Astrocyte (in vitro differentiated cells and primary cell): ENCODE results near the gene AHCY. TPM values are rescaled to one million over a fixed set of nuclear protein-coding genes. Genes with fewer than 3 reads are reported as not detected.
A peak's percentile ranks its signal among the peaks of the same experiment; 100 is the strongest.
"Not testable (repeated sequence)": the region's sequence is repeated elsewhere in the genome, so short reads cannot be mapped to it uniquely, and the experiment has no call there.

ENCODE experiments used
- DNase-seq: peaks from one replicate; pipeline ENCODE4 v3.0.0-alpha.2; 2010; ENCODE audit warnings: low read depth
- FAIRE-seq: peaks from 2 replicates; lab custom pipeline; 2011; peaks lifted over from hg19 to GRCh38; lab: Jason Lieb, UNC
- H2AFZ ChIP-seq: 2 replicates; pipeline ENCODE4 v1.6.0; 2012; ENCODE audit warnings: low read depth, low read length, inconsistent platforms
- H3K27ac ChIP-seq: 2 replicates; pipeline ENCODE4 v1.5.1; 2011; ENCODE audit warnings: low read depth, low read length, inconsistent platforms
- H3K27me3 ChIP-seq: 2 replicates; pipeline ENCODE4 v1.6.0; 2011; ENCODE audit warnings: low read length, inconsistent platforms; ENCODE audit not compliant: insufficient read depth
- H3K36me3 ChIP-seq: 2 replicates; pipeline ENCODE4 v1.5.1; 2011; ENCODE audit warnings: low read length, inconsistent platforms; ENCODE audit not compliant: insufficient read depth
- H3K4me1 ChIP-seq: 2 replicates; pipeline ENCODE4 v1.5.1; 2011; ENCODE audit warnings: low read length, inconsistent platforms; ENCODE audit not compliant: insufficient read depth
- H3K4me2 ChIP-seq: 2 replicates; pipeline ENCODE4 v1.6.0; 2012; ENCODE audit warnings: low read length, inconsistent platforms
- H3K4me3 ChIP-seq: 2 replicates; pipeline ENCODE4 v1.5.1; 2011; ENCODE audit warnings: low read depth, mild to moderate bottlenecking, low read length, inconsistent platforms; ENCODE audit not compliant: insufficient read depth
- H3K79me2 ChIP-seq: 2 replicates; pipeline ENCODE4 v1.6.0; 2012; ENCODE audit warnings: mild to moderate bottlenecking, low read length, inconsistent platforms; ENCODE audit not compliant: insufficient read depth
- H3K9ac ChIP-seq: 2 replicates; pipeline ENCODE4 v1.6.0; 2012; ENCODE audit warnings: mild to moderate bottlenecking, low read length, inconsistent platforms
- H3K9me3 ChIP-seq: 2 replicates; pipeline ENCODE4 v1.5.1; 2012; ENCODE audit warnings: low read depth, mild to moderate bottlenecking, low read length, inconsistent platforms; ENCODE audit not compliant: insufficient read depth
- H4K20me1 ChIP-seq: 2 replicates; pipeline ENCODE4 v1.6.0; 2012; ENCODE audit warnings: low read length, inconsistent platforms; ENCODE audit not compliant: insufficient read depth
- H3K27ac Mint-ChIP-seq: one replicate; pipeline ENCODE4 v1.8.0; 2021; ENCODE audit warnings: mild to moderate bottlenecking, mixed read lengths; ENCODE audit not compliant: unreplicated experiment
- H3K27me3 Mint-ChIP-seq: one replicate; pipeline ENCODE4 v1.8.0; 2021; ENCODE audit warnings: low read depth, mixed read lengths; ENCODE audit not compliant: unreplicated experiment
- H3K36me3 Mint-ChIP-seq: one replicate; pipeline ENCODE4 v1.8.0; 2021; ENCODE audit warnings: low read depth, mixed read lengths; ENCODE audit not compliant: unreplicated experiment
- H3K4me1 Mint-ChIP-seq: one replicate; pipeline ENCODE4 v1.8.0; 2021; ENCODE audit warnings: low read depth, mixed read lengths; ENCODE audit not compliant: unreplicated experiment
- H3K4me3 Mint-ChIP-seq: one replicate; pipeline ENCODE4 v1.8.0; 2021; ENCODE audit warnings: mild to moderate bottlenecking, moderate library complexity, mixed read lengths; ENCODE audit not compliant: unreplicated experiment
- H3K9me3 Mint-ChIP-seq: one replicate; pipeline ENCODE4 v1.8.0; 2021; ENCODE audit warnings: mild to moderate bottlenecking, mixed read lengths; ENCODE audit not compliant: unreplicated experiment
- CTCF ChIP-seq: IDR thresholded peaks from 2 replicates; pipeline ENCODE4 v1.5.1; 2011; ENCODE audit warnings: low read depth, mild to moderate bottlenecking, inconsistent platforms, low read length, moderate library complexity; ENCODE audit not compliant: insufficient read depth
- EZH2 ChIP-seq: IDR thresholded peaks from 2 replicates; pipeline ENCODE4 v1.6.1; 2012; ENCODE audit warnings: mild to moderate bottlenecking, low read length, inconsistent platforms; ENCODE audit not compliant: insufficient read depth
- total RNA-seq: library from RNA; stranded (reverse); gene quantifications from 2 replicates; pipeline ENCODE4 v1.2.1, GENCODE V29; 2021

The AHCY gene
- total RNA-seq, 1 donor from 2014 or later = 203 TPM

- no peak overlapping the region for H3K4me2 ChIP-seq
- no peaks in the 10 kb centered on the region for H3K9me3 ChIP-seq
- H3K27me3 Mint-ChIP-seq = peaks cover 8% of the 10 kb centered on the region
- no peaks in the 10 kb centered on the region for H3K9me3 Mint-ChIP-seq
- FAIRE-seq (no peak), DNase-seq (no peak)
- TF ChIP-seq EZH2 = no peak
- TF ChIP-seq CTCF = no peak
- no peak overlapping the region for H3K9ac ChIP-seq
- H2AFZ ChIP-seq = no peak overlapping the region
- H3K27me3 ChIP-seq = peaks cover 7% of the 10 kb centered on the region
- H3K4me3 ChIP-seq = no peak overlapping the region
- H4K20me1 ChIP-seq = no peaks in the 10 kb centered on the region
- peak overlapping the region; percentile 35 for H3K4me3 Mint-ChIP-seq
- no peaks in the 10 kb centered on the region for H3K36me3 ChIP-seq
- H3K27ac Mint-ChIP-seq = no peak overlapping the region
- peaks cover 5% of the 10 kb centered on the region for H3K4me1 Mint-ChIP-seq
- no peak overlapping the region for H3K27ac ChIP-seq
- no peaks in the 10 kb centered on the region for H3K36me3 Mint-ChIP-seq
- H3K79me2 ChIP-seq = no peaks in the 10 kb centered on the region
- no peaks in the 10 kb centered on the region for H3K4me1 ChIP-seq
These were observed 57.0 kb downstream of the AHCY start for GRCh38 chr20:34246126-34246626.

- peaks cover 10% of the 10 kb centered on the region for H3K27me3 Mint-ChIP-seq
- no peak for DNase-seq
- peaks cover 4% of the 10 kb centered on the region for H3K4me1 Mint-ChIP-seq
- peaks cover 2% of the 10 kb centered on the region for H3K36me3 Mint-ChIP-seq
- Histone ChIP-seq H3K4me2 (no peak overlapping the region), H3K79me2 (no peaks in the 10 kb centered on the region), H2AFZ (no peak overlapping the region), H3K4me1 (no peaks in the 10 kb centered on the region), H3K9ac (no peak overlapping the region), H3K27ac (no peak overlapping the region), H3K9me3 (no peaks in the 10 kb centered on the region), H3K4me3 (no peak overlapping the region), H4K20me1 (no peaks in the 10 kb centered on the region), H3K27me3 (peaks cover 15% of the 10 kb centered on the region), H3K36me3 (no peaks in the 10 kb centered on the region)
- peaks cover 4% of the 10 kb centered on the region for H3K9me3 Mint-ChIP-seq
- H3K4me3 Mint-ChIP-seq = no peak overlapping the region
- no peak for FAIRE-seq
- TF ChIP-seq CTCF (no peak), EZH2 (no peak)
- H3K27ac Mint-ChIP-seq = no peak overlapping the region
These were observed 59.8 kb downstream of the AHCY start for GRCh38 chr20:34243377-34243776.

- no peak overlapping the region for H3K4me3 Mint-ChIP-seq
- H3K4me1 Mint-ChIP-seq = peaks cover 3% of the 10 kb centered on the region
These were observed 60.3 kb downstream of the AHCY start for GRCh38 chr20:34242879-34243278.

GRCh38 chr20:34242015-34242414 is 61.1 kb downstream of the AHCY start:
- H2AFZ ChIP-seq, H3K9me3 Mint-ChIP-seq, FAIRE-seq, H3K4me1 ChIP-seq, H3K4me3 Mint-ChIP-seq, DNase-seq, H3K4me3 ChIP-seq, H3K36me3 ChIP-seq, H4K20me1 ChIP-seq, H3K4me1 Mint-ChIP-seq, H3K27ac Mint-ChIP-seq, H3K79me2 ChIP-seq, H3K4me2 ChIP-seq, H3K9me3 ChIP-seq, H3K36me3 Mint-ChIP-seq, H3K9ac ChIP-seq, H3K27ac ChIP-seq: not testable (repeated sequence)
- H3K27me3 ChIP-seq = peaks cover 15% of the 10 kb centered on the region
- H3K27me3 Mint-ChIP-seq = peaks cover 12% of the 10 kb centered on the region

More at GRCh38 chr20:34242879-34243278, 60.3 kb downstream of the AHCY start:
- H3K27ac ChIP-seq = no peak overlapping the region
- FAIRE-seq = no peak
- H2AFZ ChIP-seq = no peak overlapping the region
- no peaks in the 10 kb centered on the region for H3K9me3 ChIP-seq
- no peaks in the 10 kb centered on the region for H3K4me1 ChIP-seq
- no peaks in the 10 kb centered on the region for H3K36me3 ChIP-seq
- no peak overlapping the region for H3K4me3 ChIP-seq
- no peak overlapping the region for H3K27ac Mint-ChIP-seq
- peaks cover 15% of the 10 kb centered on the region for H3K27me3 ChIP-seq
- H3K79me2 ChIP-seq = no peaks in the 10 kb centered on the region
- H3K36me3 Mint-ChIP-seq = peaks cover 2% of the 10 kb centered on the region
- no peak overlapping the region for H3K9ac ChIP-seq
- H4K20me1 ChIP-seq = no peaks in the 10 kb centered on the region
- peaks cover 4% of the 10 kb centered on the region for H3K9me3 Mint-ChIP-seq
- TF ChIP-seq CTCF (no peak), EZH2 (no peak)
- H3K4me2 ChIP-seq = no peak overlapping the region
- peaks cover 10% of the 10 kb centered on the region for H3K27me3 Mint-ChIP-seq
- DNase-seq = no peak
